Measurements from ENCODE around the gene MTX1.
"Not testable (repeated sequence)": the region's sequence is repeated elsewhere in the genome, so short reads cannot be mapped to it uniquely, and the experiment has no call there.

The MTX1 gene

DNA sequence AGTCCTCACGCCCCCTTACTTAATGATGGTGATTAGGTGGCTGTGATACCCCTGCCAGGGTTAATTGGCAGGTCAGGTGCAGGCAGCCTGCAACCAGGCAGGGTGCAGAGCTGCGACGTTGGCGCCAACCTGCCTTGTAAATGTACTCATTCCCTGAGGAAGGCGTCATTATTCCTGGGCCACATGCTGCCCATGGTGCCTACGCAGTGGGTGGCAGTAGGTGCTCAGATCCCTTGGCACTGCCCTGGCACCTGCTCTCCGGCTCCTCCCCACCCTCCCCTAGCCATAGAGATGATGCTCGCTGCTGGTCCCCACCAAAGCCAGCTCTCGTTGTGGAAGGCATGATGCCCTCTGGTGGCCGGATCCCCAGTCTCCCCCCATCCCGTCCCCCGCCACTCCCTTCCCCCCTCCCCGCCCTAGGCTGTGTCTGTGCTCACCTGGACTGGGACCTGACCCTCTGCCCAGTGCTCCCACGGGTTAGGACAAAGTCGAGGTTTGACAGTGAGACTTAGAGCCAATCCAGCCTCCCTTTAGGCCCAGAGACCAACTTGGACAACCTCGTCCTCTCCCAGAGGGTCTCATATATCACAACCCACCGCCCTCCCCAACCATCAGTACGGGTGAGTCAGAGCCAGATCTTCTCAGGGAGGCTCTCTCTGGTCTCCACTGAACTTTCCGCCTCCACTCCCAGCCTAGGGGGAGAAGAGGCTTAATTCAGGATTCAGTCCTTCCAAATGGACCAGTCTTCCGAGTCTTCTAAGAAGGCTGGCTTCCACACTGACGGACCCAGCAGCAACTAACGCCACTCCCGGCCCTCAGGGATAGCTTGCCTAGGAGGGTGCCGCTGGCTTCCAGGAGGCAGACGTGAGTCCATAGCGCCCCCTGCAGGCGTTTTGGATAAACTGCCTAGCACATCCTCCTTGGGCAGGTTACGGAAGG, 41.1 kb upstream of the MTX1 start:
- TF ChIP-seq, protein P1, sequence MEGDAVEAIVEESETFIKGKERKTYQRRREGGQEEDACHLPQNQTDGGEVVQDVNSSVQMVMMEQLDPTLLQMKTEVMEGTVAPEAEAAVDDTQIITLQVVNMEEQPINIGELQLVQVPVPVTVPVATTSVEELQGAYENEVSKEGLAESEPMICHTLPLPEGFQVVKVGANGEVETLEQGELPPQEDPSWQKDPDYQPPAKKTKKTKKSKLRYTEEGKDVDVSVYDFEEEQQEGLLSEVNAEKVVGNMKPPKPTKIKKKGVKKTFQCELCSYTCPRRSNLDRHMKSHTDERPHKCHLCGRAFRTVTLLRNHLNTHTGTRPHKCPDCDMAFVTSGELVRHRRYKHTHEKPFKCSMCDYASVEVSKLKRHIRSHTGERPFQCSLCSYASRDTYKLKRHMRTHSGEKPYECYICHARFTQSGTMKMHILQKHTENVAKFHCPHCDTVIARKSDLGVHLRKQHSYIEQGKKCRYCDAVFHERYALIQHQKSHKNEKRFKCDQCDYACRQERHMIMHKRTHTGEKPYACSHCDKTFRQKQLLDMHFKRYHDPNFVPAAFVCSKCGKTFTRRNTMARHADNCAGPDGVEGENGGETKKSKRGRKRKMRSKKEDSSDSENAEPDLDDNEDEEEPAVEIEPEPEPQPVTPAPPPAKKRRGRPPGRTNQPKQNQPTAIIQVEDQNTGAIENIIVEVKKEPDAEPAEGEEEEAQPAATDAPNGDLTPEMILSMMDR (IDR thresholded peaks at IDR 0.05) = peak; percentile 83
- peak overlapping the region in 1 of 2 donors; percentile 44 for H3K27ac ChIP-seq
- peak; percentile 86 for DNase-seq (ENCODE audit: low spot score)
- H3K4me3 ChIP-seq = peak overlapping the region; percentile 27

DNA sequence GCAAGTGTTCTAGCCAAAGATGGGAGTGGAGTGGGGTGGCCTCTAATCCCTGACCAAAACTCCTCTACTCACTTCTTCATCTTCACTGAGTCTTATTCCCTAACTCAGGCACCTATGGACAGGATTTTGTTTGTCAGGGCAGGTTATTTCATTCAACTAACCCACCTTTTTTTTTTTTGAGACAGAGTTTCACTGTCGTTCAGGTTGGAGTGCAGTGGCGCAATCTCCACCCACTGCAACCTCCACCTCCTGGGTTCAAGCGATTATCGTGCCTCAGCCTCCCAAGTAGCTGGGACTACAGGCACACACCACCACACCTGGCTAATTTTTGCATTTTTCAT, 40.4 kb upstream of the MTX1 start:
- not testable (repeated sequence) for H3K27ac ChIP-seq; DNase-seq (ENCODE audit: low spot score)
- H3K4me3 ChIP-seq = peak overlapping the region; percentile 27

DNA sequence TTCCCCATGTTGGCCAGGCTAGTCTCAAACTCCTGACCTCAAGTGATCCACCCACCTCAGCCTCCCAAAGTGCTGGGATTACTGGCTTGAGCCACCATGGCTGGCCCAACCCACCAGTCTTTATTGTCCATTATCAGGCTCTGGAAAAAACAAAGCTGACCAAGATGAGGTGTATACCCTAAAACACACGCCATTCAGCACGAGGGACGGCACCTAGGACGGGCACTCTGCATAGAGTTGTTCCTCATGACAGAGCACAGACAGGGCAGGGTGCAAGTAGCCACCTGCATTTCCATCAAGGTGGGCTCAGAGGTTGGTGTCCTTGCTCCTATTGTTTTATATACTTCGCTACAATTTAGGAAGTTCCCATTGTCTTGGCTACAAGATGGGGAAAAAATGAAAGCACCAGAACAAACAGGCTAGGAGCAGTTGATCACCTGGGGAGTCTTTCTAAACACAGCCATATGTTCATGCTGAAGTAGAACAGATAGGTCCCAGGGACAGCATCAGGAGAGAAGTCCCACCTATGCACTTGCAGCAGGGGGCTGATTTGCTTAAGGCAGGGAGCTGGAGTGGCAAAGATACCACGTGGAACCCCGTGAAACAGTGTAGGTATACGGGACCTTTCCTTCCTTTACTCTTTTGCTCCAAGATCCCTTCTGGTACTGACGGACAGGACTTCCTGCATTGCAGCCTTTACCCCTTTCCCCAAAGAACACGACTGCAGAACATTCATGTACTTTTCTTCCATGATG, 39.9 kb upstream of the MTX1 start:
- DNase-seq (ENCODE audit: low spot score) = peak; percentile 28

GRCh38 chr1:155169541-155169940, 39.0 kb upstream of the MTX1 start:
- DNase-seq (ENCODE audit: low spot score) = peak; percentile 58
- no peak overlapping the region for H3K27ac ChIP-seq
- no peak overlapping the region for H3K4me3 ChIP-seq
- TF ChIP-seq, protein P1 (IDR thresholded peaks at IDR 0.05) = no peak

More for the DNA sequence above, 39.9 kb upstream of the MTX1 start:
- no peak overlapping the region for H3K4me3 ChIP-seq
- TF ChIP-seq, protein P1 (IDR thresholded peaks at IDR 0.05) = no peak
- no peak overlapping the region for H3K27ac ChIP-seq

GRCh38 chr1:155170101-155170785, 38.3 kb upstream of the MTX1 start:
- peak; percentile 43 for DNase-seq (ENCODE audit: low spot score)
- Histone ChIP-seq H3K27ac (no peak overlapping the region), H3K4me3 (no peak overlapping the region)
- TF ChIP-seq, protein P1 (IDR thresholded peaks at IDR 0.05) = no peak

GRCh38 chr1:155170806-155171205, 37.7 kb upstream of the MTX1 start:
- peak; percentile 62 for DNase-seq (ENCODE audit: low spot score)
- Histone ChIP-seq H3K4me3 (no peak overlapping the region), H3K27ac (no peak overlapping the region)
- TF ChIP-seq, protein P1 (IDR thresholded peaks at IDR 0.05) = no peak

Measured in coronary artery (tissue), 2 donors.